H1 (cell line): Measurements from ENCODE around the gene HOXB4. TPM values are rescaled to one million over a fixed set of nuclear protein-coding genes. Genes with fewer than 3 reads are reported as not detected.
A peak's percentile ranks its signal among the peaks of the same experiment; 100 is the strongest.

Source experiments
- CTCF ChIA-PET: fragments of 300-600 bp; sonication (Branson Sonifier 250); formaldehyde crosslinking; loops from one replicate; lab custom pipeline; 2021; ENCODE audit not compliant: partially characterized antibody; lab: Charles Lee
- POLR2A ChIA-PET: fragments of 300-600 bp; sonication (Branson Sonifier 250); formaldehyde crosslinking; loops from one replicate; lab custom pipeline; 2021; ENCODE audit warnings: inconsistent platforms; ENCODE audit not compliant: partially characterized antibody; lab: Charles Lee
- DNase-seq, 2 experiments: peaks; one replicate each; pipeline versions ENCODE4 v3.0.0 to v3.0.0-alpha.2; 2010 to 2022; ENCODE audit warnings: low spot score in 2 of 2, low read depth in 1 of 2, mixed read lengths in 1 of 2
- FAIRE-seq: peaks from 2 replicates; lab custom pipeline; 2011; peaks lifted over from hg19 to GRCh38; lab: Jason Lieb, UNC
- H2AFZ ChIP-seq: 2 replicates; pipeline ENCODE4 v1.8.1; 2012; ENCODE audit warnings: low read length, inconsistent platforms
- H2AK5ac ChIP-seq: 2 replicates; pipeline ENCODE4 v1.6.1; 2013; ENCODE audit warnings: low read depth, low read length
- H2BK120ac ChIP-seq: replicated peaks from 2 replicates; pipeline ENCODE3; 2013; ENCODE audit warnings: low read depth, low read length, inconsistent platforms
- H2BK12ac ChIP-seq: 2 replicates; pipeline ENCODE4 v1.6.1; 2013; ENCODE audit warnings: low read depth, low read length
- H2BK15ac ChIP-seq: 2 replicates; pipeline ENCODE4 v1.6.1; 2013; ENCODE audit warnings: low read length
- H2BK20ac ChIP-seq: 2 replicates; pipeline ENCODE4 v1.6.1; 2013; ENCODE audit warnings: low read length
- H2BK5ac ChIP-seq: 2 replicates; pipeline ENCODE4 v1.6.1; 2013; ENCODE audit warnings: low read depth, low read length
- H3K14ac ChIP-seq: 2 replicates; pipeline ENCODE4 v1.6.1; 2013; ENCODE audit warnings: inconsistent platforms; ENCODE audit not compliant: insufficient read length
- H3K18ac ChIP-seq: 2 replicates; pipeline ENCODE4 v1.6.1; 2013; ENCODE audit warnings: low read length; ENCODE audit errors: extremely low read depth
- H3K23ac ChIP-seq: 2 replicates; pipeline ENCODE4 v1.6.1; 2013; ENCODE audit warnings: inconsistent platforms; ENCODE audit not compliant: insufficient read length
- H3K23me2 ChIP-seq: 2 replicates; pipeline ENCODE4 v1.6.1; 2013; ENCODE audit warnings: low read depth, low read length
- H3K27ac ChIP-seq: 2 replicates; pipeline ENCODE4 v1.6.1; 2011; ENCODE audit warnings: low read depth, low read length, inconsistent platforms
- H3K27me3 ChIP-seq, 4 experiments: replicated peaks in 1 of 4; 1 replicate in 1 of 4; 2 replicates in 3 of 4; pipeline versions ENCODE4 v1.6.1 to v1.8.1; 2011 to 2013; ENCODE audit warnings: low read length in 3 of 4, mild to moderate bottlenecking in 3 of 4, inconsistent platforms in 2 of 4, mixed read lengths in 2 of 4, moderate library complexity in 1 of 4; ENCODE audit not compliant: control insufficient read depth in 3 of 4, insufficient read depth in 3 of 4; ENCODE audit errors: extremely low read depth in 1 of 4
- H3K36me3 ChIP-seq, 4 experiments: 2 replicates each; pipeline versions ENCODE4 v1.6.1 to v1.8.1; 2011 to 2013; ENCODE audit warnings: mild to moderate bottlenecking in 4 of 4, low read length in 3 of 4, moderate library complexity in 2 of 4, control low read depth in 1 of 4, inconsistent platforms in 1 of 4; ENCODE audit not compliant: insufficient read depth in 4 of 4, control insufficient read depth in 2 of 4
- H3K4ac ChIP-seq: replicated peaks from 2 replicates; pipeline ENCODE3; 2013; ENCODE audit warnings: low read length, low read depth, mixed read lengths, inconsistent platforms; ENCODE audit not compliant: insufficient read length
- H3K4me1 ChIP-seq, 4 experiments: replicated peaks in 1 of 4; 1 replicate in 1 of 4; 2 replicates in 3 of 4; pipeline versions ENCODE4 v1.6.1 to v1.8.1; 2011 to 2013; ENCODE audit warnings: low read length in 3 of 4, inconsistent platforms in 2 of 4, mixed read lengths in 1 of 4; ENCODE audit not compliant: insufficient read depth in 4 of 4, control insufficient read depth in 3 of 4
- H3K4me2 ChIP-seq, 2 experiments: 2 replicates each; pipeline versions ENCODE4 v1.6.1 to v1.8.1; 2011 to 2013; ENCODE audit warnings: low read depth in 2 of 2, low read length in 2 of 2, control low read depth in 1 of 2, inconsistent platforms in 1 of 2, mild to moderate bottlenecking in 1 of 2; ENCODE audit not compliant: insufficient read depth in 1 of 2
- H3K4me3 ChIP-seq, 4 experiments: fragments of 200-600, 300-600 bp in 1 of 4; sonication (generic), shearing (Covaris generic), sonication (Bioruptor Twin) in 1 of 4; 2 replicates each; pipeline versions ENCODE4 v1.5.1 to v1.8.1; 2011 to 2016; ENCODE audit warnings: low read length in 4 of 4, low read depth in 3 of 4, control low read depth in 2 of 4, inconsistent platforms in 2 of 4, mild to moderate bottlenecking in 2 of 4, mixed read lengths in 1 of 4, moderate library complexity in 1 of 4; ENCODE audit not compliant: insufficient read depth in 2 of 4; ENCODE audit errors: extremely low read depth in 1 of 4
- H3K56ac ChIP-seq: replicated peaks from 2 replicates; pipeline ENCODE3; 2013; ENCODE audit warnings: low read depth, mild to moderate bottlenecking, mixed read lengths, low read length, inconsistent platforms; ENCODE audit not compliant: insufficient read length
- H3K79me1 ChIP-seq: 2 replicates; pipeline ENCODE4 v1.6.1; 2013; ENCODE audit warnings: low read depth, low read length, control low read depth
- H3K79me2 ChIP-seq, 2 experiments: 2 replicates each; pipeline versions ENCODE4 v1.6.1 to v1.8.1; 2012 to 2013; ENCODE audit warnings: low read length in 2 of 2, mild to moderate bottlenecking in 2 of 2, inconsistent platforms in 1 of 2; ENCODE audit not compliant: insufficient read depth in 2 of 2, control insufficient read depth in 1 of 2
- H3K9ac ChIP-seq, 4 experiments: replicated peaks in 1 of 4; 1 replicate in 1 of 4; 2 replicates in 3 of 4; pipeline versions ENCODE4 v1.6.1 to v1.8.1; 2011 to 2013; ENCODE audit warnings: low read depth in 3 of 4, low read length in 3 of 4, control low read depth in 2 of 4, mild to moderate bottlenecking in 2 of 4, moderate library complexity in 2 of 4, inconsistent platforms in 1 of 4; ENCODE audit errors: extremely low read depth in 1 of 4
- H3K9me3 ChIP-seq, 2 experiments: 2 replicates each; pipeline versions ENCODE4 v1.6.1 to v1.8.1; 2012 to 2013; ENCODE audit warnings: mild to moderate bottlenecking in 2 of 2, moderate library complexity in 2 of 2, control low read depth in 1 of 2, inconsistent platforms in 1 of 2, low read depth in 1 of 2, low read length in 1 of 2, mixed read lengths in 1 of 2; ENCODE audit not compliant: insufficient read depth in 2 of 2
- H4K20me1 ChIP-seq, 2 experiments: replicated peaks in 1 of 2; 2 replicates each; pipeline versions ENCODE3 to v1.8.1; 2011 to 2013; ENCODE audit warnings: inconsistent platforms in 2 of 2, low read length in 2 of 2, mild to moderate bottlenecking in 1 of 2; ENCODE audit not compliant: insufficient read depth in 2 of 2, control insufficient read depth in 1 of 2
- H4K5ac ChIP-seq: 2 replicates; pipeline ENCODE4 v1.6.1; 2013; ENCODE audit warnings: low read length, low read depth, mixed read lengths, inconsistent platforms; ENCODE audit not compliant: insufficient read length
- H4K8ac ChIP-seq: 2 replicates; pipeline ENCODE4 v1.8.0; 2013; ENCODE audit warnings: mild to moderate bottlenecking, moderate library complexity, low read length, inconsistent platforms; ENCODE audit not compliant: insufficient read depth; ENCODE audit errors: extremely low read depth
- H4K91ac ChIP-seq: replicated peaks from 2 replicates; pipeline ENCODE3; 2013; ENCODE audit warnings: low read length, mixed read lengths, inconsistent platforms; ENCODE audit not compliant: insufficient read length
- EZH2 ChIP-seq: fragments of 200-600 bp; sonication (generic); IDR thresholded peaks from 2 replicates; pipeline ENCODE4 v1.7.1; 2012; ENCODE audit warnings: low read depth, mild to moderate bottlenecking, moderate library complexity, low read length, inconsistent platforms; ENCODE audit not compliant: severe bottlenecking
- FOSL1 ChIP-seq: IDR thresholded peaks from 2 replicates; pipeline ENCODE4 v1.6.1; 2011; ENCODE audit warnings: mild to moderate bottlenecking, low read depth, low read length, moderate library complexity; ENCODE audit not compliant: insufficient read depth
- HDAC2 ChIP-seq, 2 experiments: fragments of 300-600 bp in 1 of 2; sonication (generic) in 1 of 2; IDR thresholded peaks; 2 replicates each; pipeline ENCODE4 v1.6.1; 2011 to 2012; ENCODE audit warnings: low read depth in 2 of 2, low read length in 2 of 2, mild to moderate bottlenecking in 2 of 2, moderate library complexity in 2 of 2, borderline replicate concordance in 1 of 2, inconsistent platforms in 1 of 2
- RNF2 ChIP-seq: fragments of 200-900, 300-1000 bp; sonication (generic); IDR thresholded peaks from 2 replicates; pipeline ENCODE4 v1.7.1; 2016; ENCODE audit warnings: borderline replicate concordance, low read depth, mild to moderate bottlenecking, antibody characterized with exemption, low read length; ENCODE audit not compliant: poor library complexity, severe bottlenecking; ENCODE audit errors: missing control alignments
- SUZ12 ChIP-seq: fragments of 200-600 bp; sonication (generic); IDR thresholded peaks from 2 replicates; pipeline ENCODE4 v1.6.1; 2012; ENCODE audit warnings: mild to moderate bottlenecking, inconsistent platforms, low read length, moderate library complexity, mixed read lengths
- WGBS, 2 experiments: shearing (Covaris generic) in 1 of 2; methylation state at CpG; one replicate each; pipeline versions ENCODE4 v1.1.6 to v1.1.7; 2013 to 2015; ENCODE audit warnings: low lambda C conversion rate in 2 of 2, mixed read lengths in 2 of 2, inconsistent platforms in 1 of 2, low coverage in 1 of 2, missing lambda C conversion rate in 1 of 2; ENCODE audit not compliant: insufficient replicate concordance in 2 of 2, insufficient coverage in 1 of 2, insufficient read length in 1 of 2; ENCODE audit errors: extremely low coverage in 1 of 2, missing lambda C conversion rate in 1 of 2; 5-methylcytosine and 5-hydroxymethylcytosine counted together
- polyA plus RNA-seq, 7 experiments: library from polyadenylated mRNA; depleted of rRNA in 3 of 7; stranded (reverse) in 5 of 7; unstranded in 2 of 7; fragments of >200 nt in 5 of 7; fragments of 200-250 nt in 2 of 7; gene quantifications; 1 replicate in 5 of 7; 2 replicates in 1 of 7; 4 replicates in 1 of 7; pipeline versions ENCODE4 v1.2.1 to v1.2.3, GENCODE V29; 2011 to 2013; ENCODE audit warnings: missing spikeins in 2 of 7, mixed read lengths in 2 of 7
- total RNA-seq: library from RNA; stranded (reverse); fragmentation: NEBNext Ultra II Directional; extraction: Animal tissue kit (Norgen Biotek cat#: 25700); gene quantifications from 2 replicates; pipeline ENCODE4 v1.2.1, GENCODE V29; 2021
- TF ChIP-seq, protein P1 (sequence below): IDR thresholded peaks from 2 replicates; pipeline ENCODE4 v1.6.1; 2012; ENCODE audit warnings: inconsistent platforms

HOXB4 gene
- total and polyA plus RNA-seq, 2 of the 8 experiments (the other 6 are each of a cell fraction or from before 2014, with no cell fraction given): not detected

DNA sequence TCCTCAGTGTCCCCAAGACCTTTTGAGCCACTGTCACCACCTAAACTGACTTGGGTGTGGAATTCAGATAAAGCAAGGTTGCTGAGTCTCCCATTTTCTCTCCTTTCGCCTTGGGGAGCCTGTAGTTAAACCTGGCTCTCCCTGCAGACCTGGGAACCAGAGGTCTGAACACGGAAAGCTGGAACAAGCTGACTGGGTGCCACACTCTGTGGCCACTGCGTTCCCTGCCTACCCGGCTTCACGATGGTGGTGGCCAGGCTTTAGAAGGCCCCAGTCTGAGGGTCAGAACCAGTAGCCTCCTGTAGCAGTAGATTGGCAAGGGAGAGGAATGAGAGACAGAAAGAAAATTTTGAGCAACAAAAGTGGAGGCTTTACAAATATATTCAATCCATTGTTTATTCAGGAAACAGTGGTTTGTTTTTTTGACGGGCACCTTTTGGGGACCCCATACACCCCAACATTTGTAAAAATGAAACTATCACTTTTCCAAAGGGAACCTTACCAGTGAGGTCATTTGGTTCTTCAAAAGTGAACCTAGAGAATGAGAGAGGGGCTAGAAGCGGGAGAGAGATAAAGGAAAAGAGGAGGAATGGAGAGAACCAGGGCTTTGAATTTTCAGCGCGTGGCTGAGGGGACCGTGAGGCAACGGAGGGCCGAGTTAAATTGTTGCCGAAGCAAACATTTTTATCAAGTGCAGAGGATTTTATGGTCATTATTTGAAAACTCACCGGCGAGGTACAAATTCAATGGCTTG is 38.7 kb upstream of the HOXB4 start:
- DNase-seq: no peak
- H3K27me3 ChIP-seq: peaks cover 97 to 100% (median 99%) of the 10 kb centered on the region in 4 experiments
- POLR2A ChIA-PET: no interaction called here
- no peak overlapping the region for H2BK15ac ChIP-seq
- no peak overlapping the region for H3K4me2 ChIP-seq
- no peak overlapping the region for H2AFZ ChIP-seq
- no peaks in the 10 kb centered on the region for H3K23me2 ChIP-seq
- TF ChIP-seq RNF2: peak; percentile 50
- peak; percentile 57 for TF ChIP-seq EZH2
- TF ChIP-seq FOSL1: no peak
- TF ChIP-seq HDAC2 (IDR thresholded peaks at IDR 0.05; ENCODE audit: borderline replicate concordance in 1 of 2, low read depth in 2 of 2, low read length in 2 of 2): no peak
- TF ChIP-seq, protein P1, sequence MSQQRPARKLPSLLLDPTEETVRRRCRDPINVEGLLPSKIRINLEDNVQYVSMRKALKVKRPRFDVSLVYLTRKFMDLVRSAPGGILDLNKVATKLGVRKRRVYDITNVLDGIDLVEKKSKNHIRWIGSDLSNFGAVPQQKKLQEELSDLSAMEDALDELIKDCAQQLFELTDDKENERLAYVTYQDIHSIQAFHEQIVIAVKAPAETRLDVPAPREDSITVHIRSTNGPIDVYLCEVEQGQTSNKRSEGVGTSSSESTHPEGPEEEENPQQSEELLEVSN: no peak
- peak; percentile 67 for TF ChIP-seq SUZ12
- TF ChIP-seq, all 59 proteins: peak for 3
- H3K14ac ChIP-seq: no peak overlapping the region
- no peaks in the 10 kb centered on the region; a peak in 1 of 4 replicates for H3K9me3 ChIP-seq
- H3K79me1 ChIP-seq: no peaks in the 10 kb centered on the region
- no peak overlapping the region for H3K4ac ChIP-seq
- H3K4me3 ChIP-seq: no peak overlapping the region
- no peak overlapping the region for H3K23ac ChIP-seq
- no peak overlapping the region for H3K9ac ChIP-seq
- no peak overlapping the region for H2BK20ac ChIP-seq
- no peak overlapping the region for H3K27ac ChIP-seq
- FAIRE-seq: no peak
- no peak overlapping the region for H2BK5ac ChIP-seq
- H4K20me1 ChIP-seq: peaks cover 20 to 41% of the 10 kb centered on the region in 2 experiments
- H2BK120ac ChIP-seq: no peak overlapping the region
- H3K56ac ChIP-seq: no peak overlapping the region
- H4K8ac ChIP-seq: no peak overlapping the region
- no peak overlapping the region for H3K18ac ChIP-seq
- no peak overlapping the region for H2AK5ac ChIP-seq
- whole genome bisulfite sequencing, 2 experiments: 19% methylated on average over 15 of the region's 15 CpGs; no CpG with 5 or more reads in 1 of the 2 experiments
- H2BK12ac ChIP-seq: 0 out of 2 replicates have a peak overlapping the region, but pooled peaks have one; percentile 19
- no peak overlapping the region for H4K91ac ChIP-seq
- H3K79me2 ChIP-seq: no peaks in the 10 kb centered on the region
- peaks cover 0 to 7% (median 3%) of the 10 kb centered on the region in 4 experiments; a peak in 5 of 7 replicates for H3K4me1 ChIP-seq
- peaks cover 0 to 14% (median 0%) of the 10 kb centered on the region in 4 experiments; a peak in 1 of 8 replicates for H3K36me3 ChIP-seq
- CTCF ChIA-PET: interaction anchor here (0.9 to 5.4 kb wide), 20 partner anchors 8 to 484 kb away, joined by 3 to 30 read pairs (median 6); partner anchors contain the start of genes HOXB3, HOXB5 and HOXB9
- no peak overlapping the region for H4K5ac ChIP-seq
